H9 (cell line): Measurements from ENCODE around the gene CTDSPL. TPM values are rescaled to one million over a fixed set of nuclear protein-coding genes. Genes with fewer than 3 reads are reported as not detected.

Experiments
- DNase-seq: peaks from one replicate; pipeline ENCODE4 v3.0.0-alpha.2; 2017
- H2AFZ ChIP-seq: one replicate; pipeline ENCODE4 v1.6.1; 2013; ENCODE audit warnings: mild to moderate bottlenecking, low read length, control low read depth, moderate library complexity
- H2AK5ac ChIP-seq: 2 replicates; pipeline ENCODE4 v1.6.1; 2013; ENCODE audit warnings: low read length, control low read depth, mixed read lengths; ENCODE audit not compliant: insufficient read length
- H2BK120ac ChIP-seq: one replicate; pipeline ENCODE4 v1.6.1; 2013; ENCODE audit warnings: low read depth, mild to moderate bottlenecking, low read length, control low read depth, inconsistent platforms; ENCODE audit not compliant: poor library complexity, severe bottlenecking
- H2BK12ac ChIP-seq: 2 replicates; pipeline ENCODE4 v1.6.1; 2013; ENCODE audit warnings: low read length, control low read depth, mixed read lengths, low read depth; ENCODE audit not compliant: insufficient read length
- H2BK15ac ChIP-seq: 2 replicates; pipeline ENCODE4 v1.6.1; 2013; ENCODE audit warnings: low read depth, low read length, control low read depth
- H2BK20ac ChIP-seq: one replicate; pipeline ENCODE4 v1.6.1; 2013; ENCODE audit warnings: low read depth, mild to moderate bottlenecking, low read length, control low read depth, inconsistent platforms; ENCODE audit not compliant: poor library complexity, severe bottlenecking
- H2BK5ac ChIP-seq: 2 replicates; pipeline ENCODE4 v1.6.1; 2013; ENCODE audit warnings: low read length, control low read depth, mixed read lengths; ENCODE audit not compliant: insufficient read length
- H3K14ac ChIP-seq: 2 replicates; pipeline ENCODE4 v1.6.1; 2013; ENCODE audit warnings: low read length, control low read depth; ENCODE audit not compliant: insufficient read depth
- H3K18ac ChIP-seq: 2 replicates; pipeline ENCODE4 v1.6.1; 2013; ENCODE audit warnings: low read depth, mild to moderate bottlenecking, mixed read lengths, low read length, control low read depth; ENCODE audit not compliant: insufficient read length
- H3K23ac ChIP-seq: 2 replicates; pipeline ENCODE4 v1.6.1; 2013; ENCODE audit warnings: low read length, control low read depth, mixed read lengths, low read depth; ENCODE audit not compliant: insufficient read length
- H3K23me2 ChIP-seq: 2 replicates; pipeline ENCODE4 v1.6.1; 2013; ENCODE audit warnings: low read depth, mild to moderate bottlenecking, mixed read lengths, low read length, control low read depth; ENCODE audit not compliant: insufficient read length, poor library complexity, severe bottlenecking
- H3K27ac ChIP-seq: 2 replicates; pipeline ENCODE4 v1.5.1; 2013; ENCODE audit warnings: low read length, control low read depth, mixed read lengths, low read depth; ENCODE audit not compliant: insufficient read length
- H3K27me3 ChIP-seq: 2 replicates; pipeline ENCODE4 v1.6.1; 2013; ENCODE audit warnings: low read length, control low read depth, inconsistent platforms; ENCODE audit not compliant: insufficient read depth
- H3K4ac ChIP-seq: 2 replicates; pipeline ENCODE4 v1.6.1; 2013; ENCODE audit warnings: low read depth, mild to moderate bottlenecking, control low read depth, inconsistent platforms, low read length, moderate library complexity
- H3K4me1 ChIP-seq: 2 replicates; pipeline ENCODE4 v1.6.1; 2013; ENCODE audit warnings: low read length, control low read depth, inconsistent platforms; ENCODE audit not compliant: insufficient read depth
- H3K4me2 ChIP-seq: 2 replicates; pipeline ENCODE4 v1.6.1; 2013; ENCODE audit warnings: low read length, control low read depth, mixed read lengths; ENCODE audit not compliant: insufficient read length, insufficient read depth
- H3K56ac ChIP-seq: 2 replicates; pipeline ENCODE4 v1.6.1; 2013; ENCODE audit warnings: low read depth, mild to moderate bottlenecking, mixed read lengths, low read length, control low read depth; ENCODE audit not compliant: insufficient read length
- H3K79me1 ChIP-seq: 2 replicates; pipeline ENCODE4 v1.6.1; 2013; ENCODE audit warnings: low read depth, mild to moderate bottlenecking, moderate library complexity, low read length, control low read depth, inconsistent platforms; ENCODE audit not compliant: insufficient read depth, poor library complexity, severe bottlenecking
- H3K79me2 ChIP-seq: 2 replicates; pipeline ENCODE4 v1.6.1; 2013; ENCODE audit warnings: low read length, control low read depth, inconsistent platforms; ENCODE audit not compliant: insufficient read depth
- H3K9ac ChIP-seq: 2 replicates; pipeline ENCODE4 v1.6.1; 2013; ENCODE audit warnings: low read length, control low read depth, mixed read lengths; ENCODE audit not compliant: insufficient read length; ENCODE audit errors: extremely low read depth
- H3K9me3 ChIP-seq: one replicate; pipeline ENCODE4 v1.6.1; 2013; ENCODE audit warnings: low read depth, low read length, inconsistent platforms; ENCODE audit not compliant: control insufficient read depth
- H3T11ph ChIP-seq: one replicate; pipeline ENCODE4 v1.6.1; 2013; ENCODE audit warnings: mild to moderate bottlenecking, low read length, control low read depth, inconsistent platforms
- H4K20me1 ChIP-seq: one replicate; pipeline ENCODE4 v1.6.1; 2013; ENCODE audit not compliant: control insufficient read depth, insufficient read length, insufficient read depth
- H4K5ac ChIP-seq: 2 replicates; pipeline ENCODE4 v1.6.1; 2013; ENCODE audit warnings: low read depth, mild to moderate bottlenecking, mixed read lengths, low read length, control low read depth; ENCODE audit not compliant: insufficient read length
- H4K8ac ChIP-seq: replicated peaks from 2 replicates; pipeline ENCODE4 v1.6.1; 2013; ENCODE audit warnings: low read length, control low read depth, mixed read lengths, low read depth; ENCODE audit not compliant: insufficient read length
- H4K91ac ChIP-seq: 2 replicates; pipeline ENCODE4 v1.6.1; 2013; ENCODE audit warnings: low read depth, mild to moderate bottlenecking, moderate library complexity, mixed read lengths, low read length, control low read depth; ENCODE audit not compliant: insufficient read length
- H3K27ac Mint-ChIP-seq, 3 experiments: 2 replicates in 2 of 3; 3 replicates in 1 of 3; pipeline ENCODE4 v1.8.0; 2020 to 2021; ENCODE audit warnings: mixed read lengths in 3 of 3, mild to moderate bottlenecking in 1 of 3, moderate library complexity in 1 of 3
- H3K27me3 Mint-ChIP-seq: 2 replicates; pipeline ENCODE4 v1.8.0; 2021; ENCODE audit warnings: low read depth, mild to moderate bottlenecking, moderate library complexity, mixed read lengths
- H3K36me3 Mint-ChIP-seq, 3 experiments: 2 replicates in 2 of 3; 3 replicates in 1 of 3; pipeline ENCODE4 v1.8.0; 2020 to 2021; ENCODE audit warnings: low read depth in 3 of 3, mixed read lengths in 3 of 3; ENCODE audit not compliant: insufficient read depth in 1 of 3
- H3K4me1 Mint-ChIP-seq, 2 experiments: 2 replicates each; pipeline ENCODE4 v1.8.0; 2020; ENCODE audit warnings: mixed read lengths in 2 of 2
- H3K4me3 Mint-ChIP-seq, 2 experiments: 2 replicates in 1 of 2; 3 replicates in 1 of 2; pipeline ENCODE4 v1.8.0; 2020 to 2021; ENCODE audit warnings: mild to moderate bottlenecking in 2 of 2, mixed read lengths in 2 of 2, moderate library complexity in 1 of 2
- H3K9me3 Mint-ChIP-seq, 2 experiments: 2 replicates in 1 of 2; 3 replicates in 1 of 2; pipeline ENCODE4 v1.8.0; 2020; ENCODE audit warnings: mild to moderate bottlenecking in 2 of 2, mixed read lengths in 2 of 2, moderate library complexity in 1 of 2
- WGBS: extraction: QIAGEN DNeasy Blood & Tissue Kit; methylation state at CpG from one replicate; pipeline ENCODE4 v1.1.7; 2013; ENCODE audit warnings: missing lambda C conversion rate, low lambda C conversion rate, mixed read lengths; ENCODE audit not compliant: insufficient read length; ENCODE audit errors: extremely low coverage; 5-methylcytosine and 5-hydroxymethylcytosine counted together
- total RNA-seq: library from RNA; stranded (reverse); gene quantifications from 2 replicates; pipeline ENCODE4 v1.2.1, GENCODE V29; 2021
- TF ChIP-seq, protein P1 (sequence below): fragments of 200-600 bp; sonication (generic); conservative IDR thresholded peaks from 3 replicates; pipeline ENCODE4 v1.8.0; 2021; ENCODE audit warnings: antibody characterized with exemption, mild to moderate bottlenecking

Gene CTDSPL
- total RNA-seq, 1 experiment from 2014 or later, result 20.8 TPM

DNA sequence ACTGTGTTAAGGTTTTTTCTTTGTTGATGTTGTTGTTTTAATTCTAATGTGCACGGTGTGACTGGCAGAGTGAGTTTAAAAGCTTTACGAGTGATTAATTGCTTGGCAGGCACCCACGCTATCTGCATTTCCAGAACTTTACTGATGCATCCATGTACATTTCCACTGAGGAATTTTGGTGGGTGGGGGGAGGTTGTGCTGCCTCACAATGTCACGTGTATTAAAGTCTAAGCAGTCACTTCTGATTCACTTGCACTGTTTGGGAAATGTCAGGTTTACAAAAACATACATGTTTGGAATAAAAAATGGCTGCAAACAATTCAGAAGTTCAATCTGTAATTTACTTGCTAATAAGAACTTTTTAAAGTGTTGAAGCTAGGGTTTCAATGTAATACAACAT is 38.5 kb upstream of the CTDSPL start:
- H4K91ac ChIP-seq, result no peak overlapping the region
- H4K5ac ChIP-seq, result no peak overlapping the region
- H3K4me1 ChIP-seq, result peaks cover 2% of the 10 kb centered on the region; the same call in 1 of the 2 replicates
- H2BK15ac ChIP-seq, result no peak overlapping the region
- H3K23me2 ChIP-seq, result no peaks in the 10 kb centered on the region
- Mint-ChIP-seq H3K4me1 (peaks cover 16 to 17% of the 10 kb centered on the region in 2 experiments), H3K27ac (no peak overlapping the region), H3K36me3 (no peaks in the 10 kb centered on the region), H3K9me3 (no peaks in the 10 kb centered on the region), H3K27me3 (no peaks in the 10 kb centered on the region; the same call in 1 of the 2 replicates), H3K4me3 (no peak overlapping the region)
- H3K27me3 ChIP-seq, result no peaks in the 10 kb centered on the region
- no peak overlapping the region for H3K56ac ChIP-seq
- H3K23ac ChIP-seq, result no peak overlapping the region
- H2AK5ac ChIP-seq, result no peak overlapping the region
- H3K4me2 ChIP-seq, result no peak overlapping the region
- H3K4ac ChIP-seq, result no peak overlapping the region
- H2BK120ac ChIP-seq, result no peak overlapping the region
- H3K18ac ChIP-seq, result no peak overlapping the region
- no peaks in the 10 kb centered on the region for H4K20me1 ChIP-seq
- TF ChIP-seq, protein P1, sequence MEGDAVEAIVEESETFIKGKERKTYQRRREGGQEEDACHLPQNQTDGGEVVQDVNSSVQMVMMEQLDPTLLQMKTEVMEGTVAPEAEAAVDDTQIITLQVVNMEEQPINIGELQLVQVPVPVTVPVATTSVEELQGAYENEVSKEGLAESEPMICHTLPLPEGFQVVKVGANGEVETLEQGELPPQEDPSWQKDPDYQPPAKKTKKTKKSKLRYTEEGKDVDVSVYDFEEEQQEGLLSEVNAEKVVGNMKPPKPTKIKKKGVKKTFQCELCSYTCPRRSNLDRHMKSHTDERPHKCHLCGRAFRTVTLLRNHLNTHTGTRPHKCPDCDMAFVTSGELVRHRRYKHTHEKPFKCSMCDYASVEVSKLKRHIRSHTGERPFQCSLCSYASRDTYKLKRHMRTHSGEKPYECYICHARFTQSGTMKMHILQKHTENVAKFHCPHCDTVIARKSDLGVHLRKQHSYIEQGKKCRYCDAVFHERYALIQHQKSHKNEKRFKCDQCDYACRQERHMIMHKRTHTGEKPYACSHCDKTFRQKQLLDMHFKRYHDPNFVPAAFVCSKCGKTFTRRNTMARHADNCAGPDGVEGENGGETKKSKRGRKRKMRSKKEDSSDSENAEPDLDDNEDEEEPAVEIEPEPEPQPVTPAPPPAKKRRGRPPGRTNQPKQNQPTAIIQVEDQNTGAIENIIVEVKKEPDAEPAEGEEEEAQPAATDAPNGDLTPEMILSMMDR, result no peak
- no peak overlapping the region for H3K27ac ChIP-seq
- WGBS, result no CpG with 5 or more reads among the region's 4 CpGs
- no peaks in the 10 kb centered on the region for H3K79me2 ChIP-seq
- no peak overlapping the region for H2BK5ac ChIP-seq
- H3K9me3 ChIP-seq, result no peaks in the 10 kb centered on the region
- H3T11ph ChIP-seq, result no peak overlapping the region
- H2AFZ ChIP-seq, result no peak overlapping the region
- no peak overlapping the region for H4K8ac ChIP-seq
- no peak overlapping the region for H2BK20ac ChIP-seq
- no peak overlapping the region for H3K14ac ChIP-seq
- DNase-seq, result no peak
- no peak overlapping the region for H2BK12ac ChIP-seq
- H3K9ac ChIP-seq, result no peak overlapping the region
- no peaks in the 10 kb centered on the region for H3K79me1 ChIP-seq
